ENCODE data around the gene QRICH1. TPM values are rescaled to one million over a fixed set of nuclear protein-coding genes. Genes with fewer than 3 reads are reported as not detected.
A peak's percentile ranks its signal among the peaks of the same experiment; 100 is the strongest.

QRICH1 gene
- total and polyA plus RNA-seq, 10 of the 15 experiments (the other 5 are each of a cell fraction or from before 2014, with no cell fraction given), result 22.2 to 116 (median 81.4) TPM

DNA sequence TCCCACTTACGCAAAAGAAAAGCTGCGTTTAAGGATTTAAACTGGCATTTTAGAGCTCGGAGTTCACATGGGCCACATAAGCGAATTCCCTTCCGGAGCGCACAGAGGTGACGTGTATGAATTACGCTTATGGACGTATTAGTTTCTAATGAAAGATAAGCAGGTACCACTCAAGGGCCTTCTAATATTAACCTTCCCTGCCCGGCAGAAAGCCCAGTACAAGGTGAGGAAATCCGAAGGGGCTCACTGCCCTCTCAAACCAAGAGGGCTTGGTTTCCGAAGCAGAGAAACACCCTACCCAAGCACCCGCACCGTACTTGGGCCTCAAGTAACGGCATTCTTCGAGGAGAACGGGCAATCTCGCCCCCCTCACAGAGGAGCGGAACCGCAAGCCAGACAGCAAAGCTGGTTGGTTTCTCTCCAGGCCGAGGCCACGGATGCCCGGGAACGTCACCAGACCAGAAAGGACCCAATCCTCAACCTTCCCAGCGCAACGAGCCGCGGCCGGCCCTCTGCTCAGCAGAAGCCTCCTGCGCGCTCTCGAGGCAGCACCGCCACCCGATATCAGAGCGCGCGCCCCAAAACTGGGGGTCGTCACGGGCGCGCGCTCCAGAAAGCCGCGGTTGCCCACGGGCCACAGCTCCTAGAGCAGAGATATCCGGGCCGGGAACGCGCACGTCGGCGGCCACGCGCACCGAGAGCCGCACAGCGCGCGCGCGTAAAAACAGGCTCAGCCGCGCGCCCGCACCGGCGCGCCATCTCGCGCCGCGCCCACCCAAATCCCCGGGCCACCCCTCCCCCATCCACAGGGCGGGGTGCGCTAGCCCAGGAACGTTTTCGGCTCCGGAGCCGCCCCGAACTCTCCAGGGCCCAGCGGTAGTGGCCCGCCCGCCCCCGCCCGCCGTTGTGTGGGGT, 676 bp downstream of the QRICH1 start (continued):
- TF ChIP-seq NR2C2 (IDR thresholded peaks at IDR 0.05; ENCODE audit: borderline replicate concordance, control insufficient read depth, insufficient read length, low read depth) (no peak), RUNX3 (IDR thresholded peaks at IDR 0.05; ENCODE audit: low read length) (peak; percentile 57), ZNF217 (IDR thresholded peaks at IDR 0.05) (no peak), KLF5 (IDR thresholded peaks at IDR 0.05; ENCODE audit: partially characterized antibody) (no peak), WRNIP1 (IDR thresholded peaks at IDR 0.05; ENCODE audit: borderline replicate concordance, low read depth, low read length) (0 out of 2 replicates have a peak, but pooled peaks have one; percentile 54), RBBP5 (conservative IDR thresholded peaks at IDR 0.05) (no peak), BACH1 (IDR thresholded peaks at IDR 0.05; ENCODE audit: borderline replicate concordance) (0 out of 2 replicates have a peak, but pooled peaks have one; percentile 64), NBN (IDR thresholded peaks at IDR 0.05) (peak; percentile 64; the same call in 1 of the 2 replicates), ATF7 (IDR thresholded peaks at IDR 0.05; ENCODE audit: low read depth) (peak; percentile 21; the same call in 1 of the 2 replicates), POLR2AphosphoS5 (IDR thresholded peaks at IDR 0.05; ENCODE audit: low read length) (no peak; the same call in none of the 2 replicates), BHLHE40 (IDR thresholded peaks at IDR 0.05; ENCODE audit: borderline replicate concordance in 1 of 2, low read depth in 2 of 2, low read length in 1 of 2) (peak in 1 of 2 experiments; percentile 36; a peak in 1 of 4 replicates), HDGF (IDR thresholded peaks at IDR 0.05) (peak; percentile 71; the same call in 1 of the 2 replicates), CREB1 (IDR thresholded peaks at IDR 0.05; ENCODE audit: low read depth) (peak; percentile 92), EGR1 (IDR thresholded peaks at IDR 0.05; ENCODE audit: borderline replicate concordance in 1 of 2, low read depth in 2 of 2, low read length in 2 of 2) (peak; percentile 38 to 71), DPF2 (IDR thresholded peaks at IDR 0.05) (0 out of 2 replicates have a peak, but pooled peaks have one; percentile 44)
